ENCODE data around the gene NRG3. TPM values are rescaled to one million over a fixed set of nuclear protein-coding genes. Genes with fewer than 3 reads are reported as not detected.

Gene NRG3
- total RNA-seq, 1 donor, result not detected

- DNase-seq (ENCODE audit: low read depth in 2 of 3, low spot score in 2 of 3), result no peak
Measured at GRCh38 chr10:82194419-82194818, 319.4 kb downstream of the NRG3 start.

GRCh38 chr10:82206831-82207230 is 331.8 kb downstream of the NRG3 start:
- DNase-seq (ENCODE audit: low read depth in 2 of 3, low spot score in 2 of 3), result no peak

- no peak for DNase-seq (ENCODE audit: low read depth in 2 of 3, low spot score in 2 of 3)
Measured at GRCh38 chr10:82208726-82209125, 333.7 kb downstream of the NRG3 start.

- DNase-seq (ENCODE audit: low read depth in 2 of 3, low spot score in 2 of 3), result no peak
Measured at GRCh38 chr10:82210331-82210730, 335.3 kb downstream of the NRG3 start.

- DNase-seq (ENCODE audit: low read depth in 2 of 3, low spot score in 2 of 3), result no peak
Measured at GRCh38 chr10:82211346-82211745, 336.4 kb downstream of the NRG3 start.

GRCh38 chr10:82212753-82213152 is 337.8 kb downstream of the NRG3 start:
- no peak for DNase-seq (ENCODE audit: low read depth in 2 of 3, low spot score in 2 of 3)

GRCh38 chr10:82213784-82214183 is 338.8 kb downstream of the NRG3 start:
- no peak for DNase-seq (ENCODE audit: low read depth in 2 of 3, low spot score in 2 of 3)

- DNase-seq (ENCODE audit: low read depth in 2 of 3, low spot score in 2 of 3), result no peak
Measured at GRCh38 chr10:82221056-82221455, 346.1 kb downstream of the NRG3 start.

GRCh38 chr10:82221601-82222149 is 346.7 kb downstream of the NRG3 start:
- DNase-seq (ENCODE audit: low read depth in 2 of 3, low spot score in 2 of 3), result no peak

- DNase-seq (ENCODE audit: low read depth in 2 of 3, low spot score in 2 of 3), result no peak
Measured at GRCh38 chr10:82228701-82229100, 353.7 kb downstream of the NRG3 start.

GRCh38 chr10:82234173-82234572 is 359.2 kb downstream of the NRG3 start:
- no peak for DNase-seq (ENCODE audit: low read depth in 2 of 3, low spot score in 2 of 3)

GRCh38 chr10:82236084-82236731 is 361.2 kb downstream of the NRG3 start:
- DNase-seq (ENCODE audit: low read depth in 2 of 3, low spot score in 2 of 3), result no peak

- no peak for DNase-seq (ENCODE audit: low read depth in 2 of 3, low spot score in 2 of 3)
Measured at GRCh38 chr10:82238291-82238690, 363.3 kb downstream of the NRG3 start.

GRCh38 chr10:82240408-82240807 is 365.4 kb downstream of the NRG3 start:
- no peak for DNase-seq (ENCODE audit: low read depth in 2 of 3, low spot score in 2 of 3)

- DNase-seq (ENCODE audit: low read depth in 2 of 3, low spot score in 2 of 3), result no peak
Measured at GRCh38 chr10:82242778-82243177, 367.8 kb downstream of the NRG3 start.

GRCh38 chr10:82245157-82245556 is 370.2 kb downstream of the NRG3 start:
- DNase-seq (ENCODE audit: low read depth in 2 of 3, low spot score in 2 of 3), result no peak

- DNase-seq (ENCODE audit: low read depth in 2 of 3, low spot score in 2 of 3), result no peak
Measured at GRCh38 chr10:82245906-82246560, 371.0 kb downstream of the NRG3 start.

- no peak for DNase-seq (ENCODE audit: low read depth in 2 of 3, low spot score in 2 of 3)
Measured at GRCh38 chr10:82249141-82249540, 374.1 kb downstream of the NRG3 start.

GRCh38 chr10:82251222-82251906 is 376.4 kb downstream of the NRG3 start:
- DNase-seq (ENCODE audit: low read depth in 2 of 3, low spot score in 2 of 3), result no peak

GRCh38 chr10:82252081-82252480 is 377.1 kb downstream of the NRG3 start:
- DNase-seq (ENCODE audit: low read depth in 2 of 3, low spot score in 2 of 3), result no peak

GRCh38 chr10:82254237-82254636 is 379.2 kb downstream of the NRG3 start:
- no peak for DNase-seq (ENCODE audit: low read depth in 2 of 3, low spot score in 2 of 3)

GRCh38 chr10:82256275-82256674 is 381.3 kb downstream of the NRG3 start:
- no peak for DNase-seq (ENCODE audit: low read depth in 2 of 3, low spot score in 2 of 3)

All from hematopoietic multipotent progenitor cell (in vitro differentiated cells).